ENCODE measurements around the gene CROCC.

DNA sequence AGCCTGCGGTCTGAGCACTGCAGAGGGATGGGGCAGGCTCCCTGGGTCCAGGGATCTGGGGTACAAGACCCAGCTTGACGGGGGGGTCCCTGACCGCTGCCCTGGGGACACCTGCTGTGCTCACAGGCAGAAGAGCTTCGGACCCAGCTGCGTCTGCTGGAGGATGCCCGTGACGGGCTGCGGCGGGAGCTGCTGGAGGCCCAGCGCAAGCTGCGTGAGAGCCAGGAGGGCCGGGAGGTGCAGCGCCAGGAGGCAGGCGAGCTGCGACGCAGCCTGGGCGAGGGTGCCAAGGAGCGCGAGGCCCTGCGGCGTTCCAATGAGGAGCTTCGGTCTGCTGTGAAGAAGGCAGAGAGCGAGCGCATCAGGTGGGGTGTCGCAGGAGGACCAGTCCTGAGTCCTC is 33.5 kb downstream of the CROCC start:
- TF ChIP-seq POLR2AphosphoS5 (IDR thresholded peaks at IDR 0.05; ENCODE audit: low read depth, low read length) (no peak), POLR2A (IDR thresholded peaks at IDR 0.05; ENCODE audit: low read depth, low read length) (no peak)
